Transverse colon (tissue), 4 donors: ENCODE measurements around the gene BTN3A1.

Experiments
- CTCF ChIP-seq, 5 experiments: fragments of 200-600 bp in 3 of 5; fragments of 450-650 bp in 2 of 5; sonication (generic) in 3 of 5; IDR thresholded peaks; 1 replicate in 2 of 5; 2 replicates in 3 of 5; pipeline ENCODE4 v1.5.1; 2016 to 2017; ENCODE audit warnings: antibody characterized with exemption in 5 of 5, inconsistent platforms in 3 of 5, mild to moderate bottlenecking in 2 of 5, moderate library complexity in 1 of 5
- POLR2A ChIP-seq: fragments of 450-650 bp; IDR thresholded peaks from one replicate; pipeline ENCODE4 v1.6.1; 2016; ENCODE audit warnings: antibody characterized with exemption, mild to moderate bottlenecking, moderate library complexity
- POLR2AphosphoS5 ChIP-seq, 3 donors: sonication (generic); formaldehyde crosslinking; IDR thresholded peaks; one replicate each; pipeline ENCODE4 v1.6.1; 2016; ENCODE audit warnings: antibody characterized with exemption in 3 of 3

- TF ChIP-seq CTCF (IDR thresholded peaks at IDR 0.05) (no peak), POLR2A (no peak), POLR2AphosphoS5 (IDR thresholded peaks at IDR 0.05) (no peak)
Measured at GRCh38 chr6:26450240-26450639, 48.2 kb downstream of the BTN3A1 start.
